Keratinocyte (primary cell): ENCODE measurements around the gene ITGAX. TPM values are rescaled to one million over a fixed set of nuclear protein-coding genes. Genes with fewer than 3 reads are reported as not detected.

Experiments
- DNase-seq: peaks from one replicate; pipeline ENCODE4 v3.0.0-alpha.2; 2011; ENCODE audit warnings: low read depth, missing footprints, low spot score
- FAIRE-seq: peaks from 2 replicates; lab custom pipeline; 2011; peaks lifted over from hg19 to GRCh38; lab: Jason Lieb, UNC
- H2AFZ ChIP-seq: 2 replicates; pipeline ENCODE4 v1.6.0; 2012; ENCODE audit warnings: low read length, control low read depth, inconsistent platforms; ENCODE audit not compliant: control insufficient read depth
- H3K27ac ChIP-seq: 2 replicates; pipeline ENCODE4 v1.5.1; 2011; ENCODE audit warnings: low read length; ENCODE audit not compliant: control insufficient read depth, insufficient read depth
- H3K27me3 ChIP-seq: 3 replicates; pipeline ENCODE4 v1.6.0; 2011; ENCODE audit warnings: low read length; ENCODE audit not compliant: control insufficient read depth, insufficient read depth; ENCODE audit errors: extremely low read depth
- H3K36me3 ChIP-seq, 2 experiments: 2 replicates in 1 of 2; 3 replicates in 1 of 2; pipeline ENCODE4 v1.5.1; 2011; ENCODE audit warnings: low read length in 2 of 2, mild to moderate bottlenecking in 1 of 2; ENCODE audit not compliant: control insufficient read depth in 2 of 2, insufficient read depth in 2 of 2; ENCODE audit errors: extremely low read depth in 1 of 2
- H3K4me1 ChIP-seq: 3 replicates; pipeline ENCODE4 v1.5.1; 2011; ENCODE audit warnings: low read length; ENCODE audit not compliant: control insufficient read depth, insufficient read depth; ENCODE audit errors: extremely low read depth
- H3K4me2 ChIP-seq: 3 replicates; pipeline ENCODE4 v1.6.0; 2011; ENCODE audit warnings: low read depth, low read length; ENCODE audit not compliant: control insufficient read depth, insufficient read depth; ENCODE audit errors: extremely low read depth
- H3K4me3 ChIP-seq, 3 experiments: fragments of 200-600 bp in 1 of 3; sonication (generic) in 1 of 3; 2 replicates in 2 of 3; 3 replicates in 1 of 3; pipeline ENCODE4 v1.5.1; 2011 to 2016; ENCODE audit warnings: low read length in 3 of 3, mild to moderate bottlenecking in 3 of 3, control low read depth in 2 of 3, inconsistent platforms in 1 of 3, low read depth in 1 of 3, mixed read lengths in 1 of 3, mixed run types in 1 of 3, moderate library complexity in 1 of 3; ENCODE audit not compliant: control insufficient read depth in 2 of 3, insufficient read depth in 2 of 3; ENCODE audit errors: extremely low read depth in 1 of 3
- H3K79me2 ChIP-seq: 2 replicates; pipeline ENCODE4 v1.6.0; 2012; ENCODE audit warnings: low read length; ENCODE audit not compliant: control insufficient read depth, insufficient read depth
- H3K9ac ChIP-seq: 3 replicates; pipeline ENCODE4 v1.6.0; 2011; ENCODE audit warnings: low read length; ENCODE audit not compliant: control insufficient read depth, insufficient read depth; ENCODE audit errors: extremely low read depth
- H3K9me1 ChIP-seq: 3 replicates; pipeline ENCODE4 v1.6.0; 2011; ENCODE audit warnings: low read length; ENCODE audit not compliant: control insufficient read depth, insufficient read depth; ENCODE audit errors: extremely low read depth
- H3K9me3 ChIP-seq: 2 replicates; pipeline ENCODE4 v1.5.1; 2012; ENCODE audit warnings: low read depth, low read length; ENCODE audit not compliant: control insufficient read depth
- H4K20me1 ChIP-seq: 3 replicates; pipeline ENCODE4 v1.6.0; 2011; ENCODE audit warnings: low read length; ENCODE audit not compliant: control insufficient read depth, insufficient read depth; ENCODE audit errors: extremely low read depth
- CTCF ChIP-seq, 3 experiments: IDR thresholded peaks in 1 of 3; conservative IDR thresholded peaks in 1 of 3; optimal IDR thresholded peaks in 1 of 3; 2 replicates in 2 of 3; 3 replicates in 1 of 3; pipeline versions ENCODE3 to v1.5.1; 2011; ENCODE audit warnings: low read length in 3 of 3, mild to moderate bottlenecking in 3 of 3, moderate library complexity in 2 of 3, control low read depth in 1 of 3, inconsistent platforms in 1 of 3; ENCODE audit not compliant: insufficient read depth in 2 of 3; ENCODE audit errors: extremely low read depth in 1 of 3
- EZH2 ChIP-seq: IDR thresholded peaks from one replicate; pipeline ENCODE4 v1.6.1; 2012; ENCODE audit warnings: inconsistent platforms, mild to moderate bottlenecking, low read length, moderate library complexity
- dilution Hi-C: fragments of 300-500 bp; cut with MboI; formaldehyde crosslinking; loops from one replicate; pipeline ENCODE4 v1.7.0; 2020; ENCODE audit warnings: low sequenced_read_pairs; ENCODE audit not compliant: extremely low pct_ligation_motif_present
- polyA plus RNA-seq, 5 experiments: library from polyadenylated mRNA; depleted of rRNA in 3 of 5; stranded (reverse) in 3 of 5; stranded (forward) in 1 of 5; unstranded in 1 of 5; fragments of >200 nt; gene quantifications; 1 replicate in 1 of 5; 2 replicates in 3 of 5; 3 replicates in 1 of 5; pipeline versions ENCODE4 v1.2.1 to v1.2.3, GENCODE V29; 2011 to 2012; ENCODE audit warnings: missing spikeins in 2 of 5, low read depth in 1 of 5, low replicate concordance in 1 of 5

The ITGAX gene
- polyA plus RNA-seq, 1 donor (not counting 4 experiments of a cell fraction or from before 2014, with no cell fraction given): 0.04 TPM

GRCh38 chr16:31400191-31400590, 45.2 kb downstream of the ITGAX start:
- Histone ChIP-seq H3K36me3 (no peaks in the 10 kb centered on the region), H2AFZ (no peak overlapping the region), H3K4me3 (no peak overlapping the region), H3K9ac (no peak overlapping the region), H3K9me3 (no peaks in the 10 kb centered on the region), H3K79me2 (no peaks in the 10 kb centered on the region), H3K27ac (no peak overlapping the region), H3K4me1 (no peaks in the 10 kb centered on the region), H3K9me1 (no peaks in the 10 kb centered on the region), H3K4me2 (no peak overlapping the region), H4K20me1 (no peaks in the 10 kb centered on the region), H3K27me3 (no peaks in the 10 kb centered on the region)
- FAIRE-seq (no peak), DNase-seq (no peak)
- TF ChIP-seq EZH2 (no peak), CTCF (optimal IDR thresholded peaks at IDR 0.05 in 1 of 3, IDR thresholded peaks at IDR 0.05 in 1 of 3, conservative IDR thresholded peaks at IDR 0.05 in 1 of 3; ENCODE audit: extremely low read depth in 1 of 3, insufficient read depth in 2 of 3, low read length in 3 of 3) (no peak)
- dilution Hi-C loops: no loop called here

DNA sequence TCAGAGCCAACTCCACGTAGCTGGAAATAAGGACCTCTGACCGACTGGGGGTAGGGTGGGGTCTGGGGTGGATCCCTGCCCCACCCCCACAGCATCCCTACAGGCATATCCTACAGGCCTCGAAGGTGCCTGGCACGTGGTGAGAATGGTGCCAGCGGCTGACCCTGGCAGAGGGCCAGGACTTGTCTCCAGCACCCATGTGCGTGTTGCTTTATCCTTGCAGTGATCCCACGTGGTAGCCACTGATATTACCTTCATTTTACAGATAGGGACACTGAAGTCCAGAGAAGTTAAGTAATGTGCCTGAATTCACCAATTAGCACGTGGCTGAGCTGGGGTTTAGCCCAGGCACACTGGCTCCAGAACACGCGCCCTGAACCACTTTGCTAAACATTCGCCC, 46.5 kb downstream of the ITGAX start:
- Histone ChIP-seq H2AFZ (no peak overlapping the region), H3K27ac (no peak overlapping the region), H3K79me2 (no peaks in the 10 kb centered on the region), H3K27me3 (no peaks in the 10 kb centered on the region), H4K20me1 (no peaks in the 10 kb centered on the region), H3K9me3 (no peaks in the 10 kb centered on the region), H3K4me2 (no peak overlapping the region), H3K36me3 (no peaks in the 10 kb centered on the region), H3K9me1 (no peaks in the 10 kb centered on the region), H3K4me1 (no peaks in the 10 kb centered on the region), H3K4me3 (no peak overlapping the region), H3K9ac (no peak overlapping the region)
- no peak for TF ChIP-seq EZH2
- TF ChIP-seq CTCF (optimal IDR thresholded peaks at IDR 0.05 in 1 of 3, IDR thresholded peaks at IDR 0.05 in 1 of 3, conservative IDR thresholded peaks at IDR 0.05 in 1 of 3; ENCODE audit: extremely low read depth in 1 of 3, insufficient read depth in 2 of 3, low read length in 3 of 3): no peak
- dilution Hi-C loops: no loop called here
- FAIRE-seq (no peak), DNase-seq (no peak)
